SK-N-SH (cell line): ENCODE measurements around the gene CTCFL. TPM values are rescaled to one million over a fixed set of nuclear protein-coding genes. Genes with fewer than 3 reads are reported as not detected.
A peak's percentile ranks its signal among the peaks of the same experiment; 100 is the strongest.

Experiments used
- CTCF ChIA-PET: fragments of 300-600, 350-600 bp; formaldehyde crosslinking; extraction: SDS; loops from one replicate; lab custom pipeline; 2021; lab: Yijun Ruan, JAX
- POLR2A ChIA-PET: fragments of 350-600 bp; sonication (Branson Sonifier 250); formaldehyde crosslinking; extraction: SDS; loops from one replicate; lab custom pipeline; 2020; ENCODE audit warnings: antibody characterized with exemption, inconsistent platforms; lab: Yijun Ruan, JAX
- DNase-seq: peaks from one replicate; pipeline ENCODE4 v3.0.0; 2012
- H2AFZ ChIP-seq: fragments of 200-600 bp; sonication (generic); 2 replicates; pipeline ENCODE4 v1.8.1; 2016; ENCODE audit warnings: antibody characterized with exemption, mild to moderate bottlenecking, low read depth
- H3F3A ChIP-seq: fragments of 200-600 bp; sonication (generic); replicated peaks from 2 replicates; pipeline ENCODE3; 2016; ENCODE audit warnings: antibody characterized with exemption, mild to moderate bottlenecking; ENCODE audit not compliant: insufficient read depth
- H3K27ac ChIP-seq, 2 experiments: fragments of 200-500 bp in 1 of 2; fragments of 200-600 bp in 1 of 2; sonication (Bioruptor generic) in 1 of 2; sonication (generic), shearing (Covaris generic) in 1 of 2; 2 replicates each; pipeline versions ENCODE4 v1.5.1 to v1.6.1; 2014 to 2016; ENCODE audit warnings: low read depth in 2 of 2, inconsistent platforms in 1 of 2, low read length in 1 of 2, mild to moderate bottlenecking in 1 of 2, mixed read lengths in 1 of 2
- H3K27me3 ChIP-seq: fragments of 200-600 bp; sonication (generic), shearing (Covaris generic); 2 replicates; pipeline ENCODE4 v1.6.1; 2016; ENCODE audit warnings: mixed run types; ENCODE audit not compliant: insufficient read depth
- H3K36me3 ChIP-seq, 2 experiments: fragments of 200-500 bp in 1 of 2; fragments of 200-600 bp in 1 of 2; sonication (Bioruptor generic) in 1 of 2; sonication (generic) in 1 of 2; replicated peaks in 1 of 2; 2 replicates each; pipeline versions ENCODE3 to v1.5.1; 2014 to 2016; ENCODE audit warnings: low read length in 1 of 2, mild to moderate bottlenecking in 1 of 2; ENCODE audit not compliant: insufficient read depth in 2 of 2, control insufficient read depth in 1 of 2
- H3K4me1 ChIP-seq, 2 experiments: fragments of 200-500 bp in 1 of 2; fragments of 200-600 bp in 1 of 2; sonication (Bioruptor generic) in 1 of 2; sonication (generic), shearing (Covaris generic) in 1 of 2; 2 replicates each; pipeline versions ENCODE4 v1.5.1 to v1.6.1; 2014 to 2016; ENCODE audit warnings: low read depth in 1 of 2, low read length in 1 of 2, mixed run types in 1 of 2; ENCODE audit not compliant: insufficient read depth in 2 of 2, control insufficient read depth in 1 of 2
- H3K4me2 ChIP-seq: fragments of 200-600 bp; sonication (generic), shearing (Covaris generic); 2 replicates; pipeline ENCODE4 v1.6.1; 2017; ENCODE audit warnings: mixed run types
- H3K4me3 ChIP-seq, 2 experiments: fragments of 200-500 bp in 1 of 2; fragments of 200-600 bp in 1 of 2; sonication (Bioruptor generic) in 1 of 2; sonication (generic), shearing (Covaris generic) in 1 of 2; 2 replicates each; pipeline versions ENCODE4 v1.5.1 to v1.8.1; 2014 to 2016; ENCODE audit warnings: low read depth in 2 of 2, inconsistent platforms in 1 of 2, low read length in 1 of 2, mild to moderate bottlenecking in 1 of 2, mixed read lengths in 1 of 2, moderate library complexity in 1 of 2
- H3K79me2 ChIP-seq: fragments of 200-600 bp; sonication (generic); 2 replicates; pipeline ENCODE4 v1.8.1; 2017; ENCODE audit warnings: mild to moderate bottlenecking; ENCODE audit not compliant: insufficient read depth
- H3K9ac ChIP-seq: fragments of 200-600 bp; sonication (generic); 2 replicates; pipeline ENCODE4 v1.6.1; 2017; ENCODE audit warnings: mixed run types
- H3K9me2 ChIP-seq: fragments of 200-600 bp; sonication (generic); 2 replicates; pipeline ENCODE4 v1.6.1; 2017; ENCODE audit warnings: mixed run types
- H3K9me3 ChIP-seq: fragments of 200-600 bp; sonication (generic); 2 replicates; pipeline ENCODE4 v1.6.1; 2017; ENCODE audit warnings: mixed run types, mild to moderate bottlenecking, moderate library complexity
- H4K20me1 ChIP-seq: fragments of 200-600 bp; sonication (generic); 2 replicates; pipeline ENCODE4 v1.6.1; 2017; ENCODE audit warnings: mild to moderate bottlenecking, mixed run types; ENCODE audit not compliant: insufficient read depth
- CHD2 ChIP-seq: fragments of 150-350 bp; IDR thresholded peaks from 2 replicates; pipeline ENCODE4 v1.6.1; 2018; ENCODE audit warnings: low read length; ENCODE audit not compliant: partially characterized antibody
- ELF1 ChIP-seq: IDR thresholded peaks from 2 replicates; pipeline ENCODE4 v1.4.0; 2012
- EP300 ChIP-seq, 2 experiments: IDR thresholded peaks; 2 replicates each; pipeline versions ENCODE4 v1.4.0 to v1.6.1; 2012; ENCODE audit warnings: borderline replicate concordance in 1 of 2, low read depth in 1 of 2, low read length in 1 of 2
- EZH2phosphoT487 ChIP-seq: fragments of 200-600 bp; sonication (generic); IDR thresholded peaks from 2 replicates; pipeline ENCODE4 v1.6.1; 2017; ENCODE audit warnings: low read depth, mixed run types, mild to moderate bottlenecking, antibody characterized with exemption, moderate library complexity, borderline replicate concordance
- FOSL2 ChIP-seq: IDR thresholded peaks from 2 replicates; pipeline ENCODE4 v1.4.0; 2012; ENCODE audit warnings: low read depth, mild to moderate bottlenecking, moderate library complexity, borderline replicate concordance
- FOXJ3 ChIP-seq: sonication (generic); formaldehyde crosslinking; IDR thresholded peaks from 2 replicates; pipeline ENCODE4 v1.5.1; 2020; ENCODE audit warnings: mild to moderate bottlenecking, missing genetic modification reagents
- FOXM1 ChIP-seq: IDR thresholded peaks from 2 replicates; pipeline ENCODE4 v1.4.0; 2012; ENCODE audit warnings: low read depth, mild to moderate bottlenecking
- GABPA ChIP-seq: IDR thresholded peaks from 2 replicates; pipeline ENCODE4 v1.4.0; 2012; ENCODE audit warnings: low read depth, mild to moderate bottlenecking
- GATA2 ChIP-seq: sonication (generic); formaldehyde crosslinking; IDR thresholded peaks from 2 replicates; pipeline ENCODE4 v1.5.0; 2020; ENCODE audit warnings: mild to moderate bottlenecking, missing genetic modification reagents
- JUND ChIP-seq: IDR thresholded peaks from 2 replicates; pipeline ENCODE4 v1.4.0; 2012
- MEF2A ChIP-seq: IDR thresholded peaks from 2 replicates; pipeline ENCODE4 v1.4.0; 2012; ENCODE audit warnings: low read depth, borderline replicate concordance
- MXI1 ChIP-seq: IDR thresholded peaks from 2 replicates; pipeline ENCODE4 v1.6.1; 2012; ENCODE audit warnings: mild to moderate bottlenecking, low read depth, low read length, improper control_type of control experiment
- NFIC ChIP-seq: IDR thresholded peaks from 2 replicates; pipeline ENCODE4 v1.4.0; 2012; ENCODE audit warnings: borderline replicate concordance
- NRF1 ChIP-seq: IDR thresholded peaks from 2 replicates; pipeline ENCODE4 v1.6.1; 2012; ENCODE audit warnings: low read depth, mild to moderate bottlenecking, low read length
- POLR2AphosphoS5 ChIP-seq: IDR thresholded peaks from 2 replicates; pipeline ENCODE4 v1.6.1; 2012; ENCODE audit warnings: low read depth, low read length
- RCOR1 ChIP-seq: fragments of 150-350 bp; IDR thresholded peaks from 2 replicates; pipeline ENCODE4 v1.6.1; 2017; ENCODE audit warnings: antibody characterized with exemption, low read length
- RFX5 ChIP-seq: IDR thresholded peaks from 2 replicates; pipeline ENCODE4 v1.6.1; 2012; ENCODE audit warnings: mild to moderate bottlenecking, improper control_type of control experiment, low read length
- SIN3A ChIP-seq: IDR thresholded peaks from 2 replicates; pipeline ENCODE4 v1.6.1; 2012; ENCODE audit warnings: low read depth, mild to moderate bottlenecking, low read length, moderate library complexity, borderline replicate concordance
- TAF1 ChIP-seq: IDR thresholded peaks from 2 replicates; pipeline ENCODE4 v1.6.1; 2012; ENCODE audit warnings: low read depth, mild to moderate bottlenecking, low read length, moderate library complexity, borderline replicate concordance
- TCF12 ChIP-seq: IDR thresholded peaks from 2 replicates; pipeline ENCODE4 v1.4.0; 2012
- TEAD4 ChIP-seq: IDR thresholded peaks from 2 replicates; pipeline ENCODE4 v1.4.0; 2012; ENCODE audit warnings: mild to moderate bottlenecking, borderline replicate concordance; ENCODE audit not compliant: insufficient read depth
- YY1 ChIP-seq: IDR thresholded peaks from 2 replicates; pipeline ENCODE4 v1.4.0; 2012; ENCODE audit warnings: low read depth, mild to moderate bottlenecking
- WGBS: methylation state at CpG from one replicate; pipeline ENCODE4 v1.1.6; 2017; ENCODE audit warnings: low lambda C conversion rate; 5-methylcytosine and 5-hydroxymethylcytosine counted together
- polyA plus RNA-seq, 3 experiments: library from polyadenylated mRNA; depleted of rRNA; stranded (reverse); fragments of >200 nt; gene quantifications; 2 replicates each; pipeline ENCODE4 v1.2.3, GENCODE V29; 2012
- TF ChIP-seq, protein P1 (sequence below): IDR thresholded peaks from 2 replicates; pipeline ENCODE4 v1.4.0; 2012; ENCODE audit warnings: low read depth, borderline replicate concordance
- TF ChIP-seq, protein P2 (sequence below): IDR thresholded peaks from 2 replicates; pipeline ENCODE4 v1.4.0; 2012; ENCODE audit warnings: low read depth, borderline replicate concordance
- TF ChIP-seq, protein P3 (sequence below): IDR thresholded peaks from 2 replicates; pipeline ENCODE4; 2012
- TF ChIP-seq, protein P4 (sequence below): IDR thresholded peaks from 2 replicates; pipeline ENCODE4 v1.4.0; 2012; ENCODE audit warnings: low read depth
- TF ChIP-seq, protein P5 (sequence below): fragments of 150-350 bp; IDR thresholded peaks from 2 replicates; pipeline ENCODE4 v1.6.1; 2017; ENCODE audit warnings: antibody characterized with exemption, low read length, low read depth, borderline replicate concordance
- TF ChIP-seq, protein P6 (sequence below): fragments of 150-350 bp; IDR thresholded peaks from 2 replicates; pipeline ENCODE4 v1.6.1; 2016; ENCODE audit warnings: mild to moderate bottlenecking, low read depth, low read length

Gene CTCFL
- polyA plus RNA-seq, 1 of the 3 experiments (the other 2 are of a cell fraction): not detected

DNA sequence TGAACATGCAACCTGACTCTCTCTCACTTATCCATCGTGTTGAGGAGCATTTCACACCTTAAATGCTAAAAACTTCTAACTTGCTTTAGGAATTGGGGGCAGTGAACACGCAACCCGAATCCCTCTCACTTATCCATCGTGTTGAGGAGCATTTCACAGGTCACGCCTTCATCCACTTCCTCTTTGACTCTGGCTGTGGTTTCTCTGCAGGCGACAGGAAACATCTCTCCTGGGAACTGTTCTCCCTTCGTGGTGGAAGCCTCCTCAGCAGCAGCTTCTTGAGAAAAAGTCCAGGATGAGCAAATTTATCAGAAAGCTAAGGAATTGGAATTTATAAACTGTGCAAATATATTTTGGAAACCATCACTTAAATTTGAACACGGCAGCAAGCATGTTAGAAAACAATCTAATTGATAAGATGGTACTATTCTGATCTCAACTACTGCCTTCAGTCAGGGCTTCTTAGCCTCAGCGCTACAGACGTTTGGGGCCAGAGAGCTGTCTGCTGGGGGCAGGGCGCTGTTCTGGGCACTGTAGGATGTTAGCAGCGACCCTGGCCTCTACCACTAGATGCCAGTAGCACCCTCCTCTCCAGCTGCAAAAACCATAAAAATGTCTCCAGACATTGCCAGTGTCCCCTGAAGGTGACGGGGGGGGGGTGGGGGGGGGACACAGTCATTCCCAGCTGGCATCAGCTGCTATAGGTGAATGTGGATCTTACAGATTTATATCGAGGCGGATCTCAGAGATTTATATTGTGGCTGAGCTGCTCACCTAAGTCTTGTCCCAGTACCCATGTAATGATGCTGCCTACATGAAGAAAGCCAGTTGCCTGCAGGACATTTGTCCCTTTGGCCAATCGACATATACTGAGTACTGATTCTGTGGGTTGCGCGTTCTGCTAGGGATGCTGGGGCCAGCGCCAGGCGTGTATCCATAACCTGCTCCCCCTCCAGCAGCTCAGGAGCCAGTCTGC lies 26.2 kb downstream of the CTCFL start:
- Histone ChIP-seq H3K4me2 (no peak overlapping the region), H3K79me2 (no peaks in the 10 kb centered on the region), H3K27me3 (no peaks in the 10 kb centered on the region; the same call in 1 of the 2 replicates), H4K20me1 (no peaks in the 10 kb centered on the region), H3K9me2 (no peaks in the 10 kb centered on the region), H3K4me1 (peaks cover 2 to 6% of the 10 kb centered on the region in 2 experiments; a peak in 2 of 4 replicates), H2AFZ (no peak overlapping the region), H3K9ac (no peak overlapping the region), H3K9me3 (no peaks in the 10 kb centered on the region), H3F3A (no peaks in the 10 kb centered on the region), H3K27ac (no peak overlapping the region), H3K36me3 (no peaks in the 10 kb centered on the region), H3K4me3 (no peak overlapping the region)
- DNase-seq: peak; percentile 60
- 46% methylated on average over 20 of the region's 20 CpGs for WGBS
- CTCF ChIA-PET: interaction anchor here (0.7 to 3.2 kb wide), 35 partner anchors 9 to 718 kb away, joined by 3 to 57 read pairs (median 5); no protein-coding TSS in a partner anchor
- POLR2A ChIA-PET: interaction anchor here (0.8 kb wide), 1 partner anchor 8 kb away, joined by 3 read pairs; no protein-coding TSS in a partner anchor
- TF ChIP-seq EZH2phosphoT487: no peak
- no peak for TF ChIP-seq FOXJ3 (CRISPR knock-in tag)
- TF ChIP-seq SIN3A: no peak
- TF ChIP-seq MXI1: no peak
- TF ChIP-seq, protein P1, sequence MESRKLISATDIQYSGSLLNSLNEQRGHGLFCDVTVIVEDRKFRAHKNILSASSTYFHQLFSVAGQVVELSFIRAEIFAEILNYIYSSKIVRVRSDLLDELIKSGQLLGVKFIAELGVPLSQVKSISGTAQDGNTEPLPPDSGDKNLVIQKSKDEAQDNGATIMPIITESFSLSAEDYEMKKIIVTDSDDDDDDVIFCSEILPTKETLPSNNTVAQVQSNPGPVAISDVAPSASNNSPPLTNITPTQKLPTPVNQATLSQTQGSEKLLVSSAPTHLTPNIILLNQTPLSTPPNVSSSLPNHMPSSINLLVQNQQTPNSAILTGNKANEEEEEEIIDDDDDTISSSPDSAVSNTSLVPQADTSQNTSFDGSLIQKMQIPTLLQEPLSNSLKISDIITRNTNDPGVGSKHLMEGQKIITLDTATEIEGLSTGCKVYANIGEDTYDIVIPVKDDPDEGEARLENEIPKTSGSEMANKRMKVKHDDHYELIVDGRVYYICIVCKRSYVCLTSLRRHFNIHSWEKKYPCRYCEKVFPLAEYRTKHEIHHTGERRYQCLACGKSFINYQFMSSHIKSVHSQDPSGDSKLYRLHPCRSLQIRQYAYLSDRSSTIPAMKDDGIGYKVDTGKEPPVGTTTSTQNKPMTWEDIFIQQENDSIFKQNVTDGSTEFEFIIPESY: no peak
- TF ChIP-seq GABPA: no peak
- TF ChIP-seq, protein P2, sequence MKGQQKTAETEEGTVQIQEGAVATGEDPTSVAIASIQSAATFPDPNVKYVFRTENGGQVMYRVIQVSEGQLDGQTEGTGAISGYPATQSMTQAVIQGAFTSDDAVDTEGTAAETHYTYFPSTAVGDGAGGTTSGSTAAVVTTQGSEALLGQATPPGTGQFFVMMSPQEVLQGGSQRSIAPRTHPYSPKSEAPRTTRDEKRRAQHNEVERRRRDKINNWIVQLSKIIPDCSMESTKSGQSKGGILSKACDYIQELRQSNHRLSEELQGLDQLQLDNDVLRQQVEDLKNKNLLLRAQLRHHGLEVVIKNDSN: no peak
- TF ChIP-seq CHD2: peak; percentile 47
- TF ChIP-seq NRF1: no peak
- no peak for TF ChIP-seq ELF1
- no peak for TF ChIP-seq NFIC
- TF ChIP-seq, protein P3, sequence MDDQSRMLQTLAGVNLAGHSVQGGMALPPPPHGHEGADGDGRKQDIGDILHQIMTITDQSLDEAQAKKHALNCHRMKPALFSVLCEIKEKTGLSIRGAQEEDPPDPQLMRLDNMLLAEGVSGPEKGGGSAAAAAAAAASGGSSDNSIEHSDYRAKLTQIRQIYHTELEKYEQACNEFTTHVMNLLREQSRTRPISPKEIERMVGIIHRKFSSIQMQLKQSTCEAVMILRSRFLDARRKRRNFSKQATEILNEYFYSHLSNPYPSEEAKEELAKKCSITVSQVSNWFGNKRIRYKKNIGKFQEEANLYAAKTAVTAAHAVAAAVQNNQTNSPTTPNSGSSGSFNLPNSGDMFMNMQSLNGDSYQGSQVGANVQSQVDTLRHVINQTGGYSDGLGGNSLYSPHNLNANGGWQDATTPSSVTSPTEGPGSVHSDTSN: no peak
- TF ChIP-seq TAF1: no peak
- no peak for TF ChIP-seq FOSL2
- TF ChIP-seq POLR2AphosphoS5: no peak
- no peak for TF ChIP-seq EP300 (IDR thresholded peaks at IDR 0.05; ENCODE audit: borderline replicate concordance in 1 of 2, low read depth in 1 of 2, low read length in 1 of 2)
- TF ChIP-seq YY1: no peak
- no peak for TF ChIP-seq MEF2A
- TF ChIP-seq TEAD4: no peak
- no peak for TF ChIP-seq GATA2
- TF ChIP-seq JUND: no peak
- no peak for TF ChIP-seq FOXM1
- TF ChIP-seq, protein P4, sequence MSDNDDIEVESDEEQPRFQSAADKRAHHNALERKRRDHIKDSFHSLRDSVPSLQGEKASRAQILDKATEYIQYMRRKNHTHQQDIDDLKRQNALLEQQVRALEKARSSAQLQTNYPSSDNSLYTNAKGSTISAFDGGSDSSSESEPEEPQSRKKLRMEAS: no peak
- no peak for TF ChIP-seq RFX5
- TF ChIP-seq TCF12: no peak
- TF ChIP-seq, protein P5, sequence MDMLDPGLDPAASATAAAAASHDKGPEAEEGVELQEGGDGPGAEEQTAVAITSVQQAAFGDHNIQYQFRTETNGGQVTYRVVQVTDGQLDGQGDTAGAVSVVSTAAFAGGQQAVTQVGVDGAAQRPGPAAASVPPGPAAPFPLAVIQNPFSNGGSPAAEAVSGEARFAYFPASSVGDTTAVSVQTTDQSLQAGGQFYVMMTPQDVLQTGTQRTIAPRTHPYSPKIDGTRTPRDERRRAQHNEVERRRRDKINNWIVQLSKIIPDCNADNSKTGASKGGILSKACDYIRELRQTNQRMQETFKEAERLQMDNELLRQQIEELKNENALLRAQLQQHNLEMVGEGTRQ: no peak
- TF ChIP-seq, protein P6, sequence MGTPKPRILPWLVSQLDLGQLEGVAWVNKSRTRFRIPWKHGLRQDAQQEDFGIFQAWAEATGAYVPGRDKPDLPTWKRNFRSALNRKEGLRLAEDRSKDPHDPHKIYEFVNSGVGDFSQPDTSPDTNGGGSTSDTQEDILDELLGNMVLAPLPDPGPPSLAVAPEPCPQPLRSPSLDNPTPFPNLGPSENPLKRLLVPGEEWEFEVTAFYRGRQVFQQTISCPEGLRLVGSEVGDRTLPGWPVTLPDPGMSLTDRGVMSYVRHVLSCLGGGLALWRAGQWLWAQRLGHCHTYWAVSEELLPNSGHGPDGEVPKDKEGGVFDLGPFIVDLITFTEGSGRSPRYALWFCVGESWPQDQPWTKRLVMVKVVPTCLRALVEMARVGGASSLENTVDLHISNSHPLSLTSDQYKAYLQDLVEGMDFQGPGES: no peak
- TF ChIP-seq RCOR1: no peak
